HG03457 (cell line): ENCODE measurements around the gene HDAC10.

Experiments used
- ATAC-seq: cut with Tn5 transposase; IDR thresholded peaks from one replicate; pipeline ENCODE4 v1.9.1; 2021; ENCODE audit warnings: moderate number of reproducible peaks; ENCODE audit not compliant: unreplicated experiment

The HDAC10 gene

GRCh38 chr22:50271519-50271970 is 20.5 kb upstream of the HDAC10 start:
- ATAC-seq: no peak

GRCh38 chr22:50270666-50271394 is 19.8 kb upstream of the HDAC10 start:
- ATAC-seq: no peak

GRCh38 chr22:50269970-50270665 is 19.1 kb upstream of the HDAC10 start, which contains the start of gene MAPK11:
Gene MAPK11, minus strand, starts transcription at chr22:50270380. Its CDS starts 88 bp downstream, at chr22:50270292.
- no peak for ATAC-seq

- no peak for ATAC-seq
These were observed 18.5 kb upstream of the HDAC10 start for GRCh38 chr22:50269573-50269969.

GRCh38 chr22:50268655-50269113 is 17.6 kb upstream of the HDAC10 start:
- no peak for ATAC-seq

GRCh38 chr22:50267591-50268390 is 16.7 kb upstream of the HDAC10 start:
- no peak for ATAC-seq

- ATAC-seq: no peak
These were observed 15.9 kb upstream of the HDAC10 start for GRCh38 chr22:50266994-50267393.

GRCh38 chr22:50264946-50265669 is 14.0 kb upstream of the HDAC10 start:
- ATAC-seq: no peak

- no peak for ATAC-seq
These were observed 13.2 kb upstream of the HDAC10 start for GRCh38 chr22:50264104-50264745.

GRCh38 chr22:50262973-50263617 is 12.0 kb upstream of the HDAC10 start:
- ATAC-seq: no peak

GRCh38 chr22:50262460-50262911 is 11.4 kb upstream of the HDAC10 start:
- ATAC-seq: no peak

GRCh38 chr22:50261615-50262459 is 10.8 kb upstream of the HDAC10 start, which contains the start of gene MAPK12:
Gene MAPK12, minus strand, starts transcription at chr22:50261683. Its CDS starts 174 bp downstream, at chr22:50261509.
- ATAC-seq: no peak

GRCh38 chr22:50260801-50261614 is 9.9 kb upstream of the HDAC10 start:
- no peak for ATAC-seq

GRCh38 chr22:50260434-50260800 is 9.4 kb upstream of the HDAC10 start:
- no peak for ATAC-seq

- ATAC-seq: no peak
These were observed 8.2 kb upstream of the HDAC10 start for GRCh38 chr22:50259302-50259701.

- ATAC-seq: no peak
These were observed 7.6 kb upstream of the HDAC10 start for GRCh38 chr22:50258361-50259292.
